Uterus (tissue), 4 donors: ENCODE measurements around the gene ACP6. TPM values are rescaled to one million over a fixed set of nuclear protein-coding genes. Genes with fewer than 3 reads are reported as not detected.
A peak's percentile ranks its signal among the peaks of the same experiment; 100 is the strongest.

Experiments used
- DNase-seq, 2 donors: peaks; one replicate each; pipeline ENCODE4 v3.0.0-alpha.2; 2019 to 2020
- H3K27ac ChIP-seq, 2 donors: fragments of 200-600 bp; sonication (generic); 1 replicate in 1 of 2; 2 replicates in 1 of 2; pipeline ENCODE4 v1.5.1; 2016 to 2018
- H3K27me3 ChIP-seq, 2 donors: fragments of 200-600 bp; sonication (generic); one replicate each; pipeline ENCODE4 v1.5.1; 2018 to 2019; ENCODE audit warnings: control low read depth in 1 of 2
- H3K36me3 ChIP-seq, 2 donors: fragments of 200-600 bp; sonication (generic); one replicate each; pipeline ENCODE4 v1.5.1; 2019; ENCODE audit warnings: control low read depth in 1 of 2
- H3K4me1 ChIP-seq, 2 donors: fragments of 200-600 bp; sonication (generic); one replicate each; pipeline ENCODE4 v1.5.1; 2018 to 2019; ENCODE audit warnings: control low read depth in 1 of 2
- H3K4me3 ChIP-seq, 2 donors: fragments of 200-600 bp; sonication (generic); 1 replicate in 1 of 2; 2 replicates in 1 of 2; pipeline ENCODE4 v1.5.1; 2018 to 2019; ENCODE audit warnings: mild to moderate bottlenecking in 1 of 2
- H3K9me3 ChIP-seq, 2 donors: fragments of 200-600 bp; sonication (generic); one replicate each; pipeline ENCODE4 v1.5.1; 2019; ENCODE audit warnings: control low read depth in 1 of 2
- POLR2A ChIP-seq, 2 donors: fragments of 450-650 bp; IDR thresholded peaks; one replicate each; pipeline ENCODE4 v1.6.1; 2016; ENCODE audit warnings: antibody characterized with exemption in 2 of 2, mild to moderate bottlenecking in 1 of 2, moderate library complexity in 1 of 2
- intact Hi-C: fragments of 100-400 bp; cut with DNase I; formaldehyde crosslinking; loops from one replicate; pipeline ENCODE4 v1.15.1; 2023; ENCODE audit warnings: low total_unique reads
- total RNA-seq, 4 donors: library from RNA; depleted of rRNA in 3 of 4; stranded (reverse); fragments of >200 nt in 3 of 4; gene quantifications; one replicate each; pipeline versions ENCODE4 v1.1.0 to v1.2.4, GENCODE V29; 2014 to 2023
- TF ChIP-seq, protein P1 (sequence below), 4 experiments: fragments of 200-600 bp in 2 of 4; fragments of 450-650 bp in 2 of 4; sonication (generic) in 2 of 4; IDR thresholded peaks; one replicate each; pipeline ENCODE4 v1.5.1; 2016 to 2019; ENCODE audit warnings: antibody characterized with exemption in 4 of 4, mild to moderate bottlenecking in 2 of 4, moderate library complexity in 1 of 4
- donor health status: DM: yes; HTN: yes; CAD: no.

ACP6 gene
- total RNA-seq, 4 donors from 2014 or later: 3.6 to 29.3 (median 9.7) TPM

GRCh38 chr1:147641695-147642592 is 28.4 kb downstream of the ACP6 start:
- H3K9me3 ChIP-seq: no peaks in the 10 kb centered on the region
- intact Hi-C loops: loop anchor here (5.0 kb wide), 2 partner anchors 145 to 250 kb away; no protein-coding TSS in a partner anchor

GRCh38 chr1:147641291-147641690 is 29.0 kb downstream of the ACP6 start:
- no peak overlapping the region for H3K4me3 ChIP-seq
- no peaks in the 10 kb centered on the region for H3K36me3 ChIP-seq
- no peak overlapping the region for H3K27ac ChIP-seq
- intact Hi-C loops: loop anchor here (5.0 kb wide), 2 partner anchors 144 to 251 kb away; no protein-coding TSS in a partner anchor
- no peak for DNase-seq
- no peaks in the 10 kb centered on the region for H3K9me3 ChIP-seq
- no peaks in the 10 kb centered on the region for H3K27me3 ChIP-seq
- H3K4me1 ChIP-seq: peaks cover 0 to 5% of the 10 kb centered on the region in 2 donors
- TF ChIP-seq POLR2A (IDR thresholded peaks at IDR 0.05): no peak
- TF ChIP-seq, protein P1, sequence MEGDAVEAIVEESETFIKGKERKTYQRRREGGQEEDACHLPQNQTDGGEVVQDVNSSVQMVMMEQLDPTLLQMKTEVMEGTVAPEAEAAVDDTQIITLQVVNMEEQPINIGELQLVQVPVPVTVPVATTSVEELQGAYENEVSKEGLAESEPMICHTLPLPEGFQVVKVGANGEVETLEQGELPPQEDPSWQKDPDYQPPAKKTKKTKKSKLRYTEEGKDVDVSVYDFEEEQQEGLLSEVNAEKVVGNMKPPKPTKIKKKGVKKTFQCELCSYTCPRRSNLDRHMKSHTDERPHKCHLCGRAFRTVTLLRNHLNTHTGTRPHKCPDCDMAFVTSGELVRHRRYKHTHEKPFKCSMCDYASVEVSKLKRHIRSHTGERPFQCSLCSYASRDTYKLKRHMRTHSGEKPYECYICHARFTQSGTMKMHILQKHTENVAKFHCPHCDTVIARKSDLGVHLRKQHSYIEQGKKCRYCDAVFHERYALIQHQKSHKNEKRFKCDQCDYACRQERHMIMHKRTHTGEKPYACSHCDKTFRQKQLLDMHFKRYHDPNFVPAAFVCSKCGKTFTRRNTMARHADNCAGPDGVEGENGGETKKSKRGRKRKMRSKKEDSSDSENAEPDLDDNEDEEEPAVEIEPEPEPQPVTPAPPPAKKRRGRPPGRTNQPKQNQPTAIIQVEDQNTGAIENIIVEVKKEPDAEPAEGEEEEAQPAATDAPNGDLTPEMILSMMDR (IDR thresholded peaks at IDR 0.05): no peak

More at GRCh38 chr1:147641695-147642592, 28.4 kb downstream of the ACP6 start:
- Histone ChIP-seq H3K36me3 (no peaks in the 10 kb centered on the region), H3K4me3 (no peak overlapping the region), H3K27me3 (no peaks in the 10 kb centered on the region), H3K4me1 (peaks cover 0 to 5% of the 10 kb centered on the region in 2 donors), H3K27ac (no peak overlapping the region)
- TF ChIP-seq, protein P1 (IDR thresholded peaks at IDR 0.05): peak; percentile 74 to 86 (median 82)
- TF ChIP-seq POLR2A (IDR thresholded peaks at IDR 0.05): no peak
- peak; percentile 46 to 70 for DNase-seq

GRCh38 chr1:147640553-147641165 is 29.7 kb downstream of the ACP6 start:
- peak; percentile 54 to 58 for DNase-seq
- peaks cover 0 to 5% of the 10 kb centered on the region in 2 donors for H3K4me1 ChIP-seq
- H3K4me3 ChIP-seq: no peak overlapping the region
- TF ChIP-seq, protein P1 (IDR thresholded peaks at IDR 0.05): peak; percentile 27 to 63 (median 46)
- TF ChIP-seq POLR2A (IDR thresholded peaks at IDR 0.05): no peak
- no peaks in the 10 kb centered on the region for H3K36me3 ChIP-seq
- no peaks in the 10 kb centered on the region for H3K27me3 ChIP-seq
- intact Hi-C loops: loop anchor here (5.0 kb wide), 2 partner anchors 143 to 252 kb away; no protein-coding TSS in a partner anchor
- H3K27ac ChIP-seq: no peak overlapping the region
- H3K9me3 ChIP-seq: no peaks in the 10 kb centered on the region

DNA sequence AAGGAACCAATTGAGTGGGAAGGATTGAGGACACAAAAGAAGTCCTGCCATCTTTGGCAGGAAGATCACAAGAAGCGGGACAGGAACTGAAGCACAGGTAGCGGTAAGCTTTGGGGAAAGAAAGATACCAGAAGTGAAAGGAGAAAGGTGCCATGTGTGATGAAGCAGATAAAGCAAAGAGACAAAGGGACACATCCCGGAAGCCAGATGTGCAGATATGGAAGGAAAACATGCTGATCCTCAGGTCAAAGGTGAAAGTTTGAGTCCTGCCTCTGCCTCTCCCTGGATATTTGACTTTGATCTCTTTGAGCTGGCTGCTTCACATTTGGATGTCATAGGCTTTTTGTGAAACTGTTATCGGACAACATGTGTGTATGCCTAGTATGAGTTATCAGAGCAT is 34.0 kb downstream of the ACP6 start:
- Histone ChIP-seq H3K4me3 (no peak overlapping the region), H3K9me3 (no peaks in the 10 kb centered on the region), H3K27ac (no peak overlapping the region), H3K27me3 (no peaks in the 10 kb centered on the region), H3K4me1 (peaks cover 0 to 5% of the 10 kb centered on the region in 2 donors), H3K36me3 (no peaks in the 10 kb centered on the region)
- intact Hi-C loops: no loop called here
- no peak for DNase-seq
- TF ChIP-seq POLR2A (IDR thresholded peaks at IDR 0.05): no peak
- TF ChIP-seq, protein P1 (IDR thresholded peaks at IDR 0.05): no peak

- TF ChIP-seq POLR2A (IDR thresholded peaks at IDR 0.05): no peak
- TF ChIP-seq, protein P1 (IDR thresholded peaks at IDR 0.05): no peak
- Histone ChIP-seq H3K4me3 (no peak overlapping the region), H3K36me3 (no peaks in the 10 kb centered on the region), H3K9me3 (no peaks in the 10 kb centered on the region), H3K27ac (no peak overlapping the region), H3K4me1 (no peaks in the 10 kb centered on the region), H3K27me3 (no peaks in the 10 kb centered on the region)
- no peak for DNase-seq
- intact Hi-C loops: no loop called here
Observed at GRCh38 chr1:147635342-147635741, 35.0 kb downstream of the ACP6 start.
